HepG2 (cell line): ENCODE data around the gene MEI1. TPM values are rescaled to one million over a fixed set of nuclear protein-coding genes. Genes with fewer than 3 reads are reported as not detected.
A peak's percentile ranks its signal among the peaks of the same experiment; 100 is the strongest.

ENCODE experiments used
- EP300 ChIP-seq, 3 experiments: sonication (generic) in 1 of 3; formaldehyde crosslinking in 1 of 3; IDR thresholded peaks; 2 replicates each; pipeline versions ENCODE4 v1.5.1 to v1.6.1; 2011 to 2020; ENCODE audit warnings: low read depth in 2 of 3, low read length in 2 of 3, borderline replicate concordance in 1 of 3, improper control_type of control experiment in 1 of 3, mild to moderate bottlenecking in 1 of 3, missing genetic modification reagents in 1 of 3, moderate library complexity in 1 of 3
- FIP1L1 ChIP-seq: fragments of 200-400 bp; formaldehyde crosslinking; IDR thresholded peaks from 2 replicates; pipeline ENCODE4 v1.6.1; 2018; ENCODE audit warnings: low read depth, mild to moderate bottlenecking, low read length, moderate library complexity, borderline replicate concordance; ENCODE audit not compliant: insufficient read depth
- GTF3A ChIP-seq: sonication (generic); formaldehyde crosslinking; conservative IDR thresholded peaks from 2 replicates; pipeline ENCODE4 v1.4.0; 2020; ENCODE audit warnings: mild to moderate bottlenecking, missing genetic modification reagents
- HNRNPH1 ChIP-seq: fragments of 200-400 bp; formaldehyde crosslinking; optimal IDR thresholded peaks from 2 replicates; pipeline ENCODE3; 2017; ENCODE audit warnings: mild to moderate bottlenecking, low read depth, low read length
- HOXA7 ChIP-seq: sonication (generic); formaldehyde crosslinking; IDR thresholded peaks from 2 replicates; pipeline ENCODE4 v1.8.1; 2022; ENCODE audit warnings: mild to moderate bottlenecking, missing genetic modification reagents, moderate library complexity
- MLLT10 ChIP-seq: sonication (generic); formaldehyde crosslinking; IDR thresholded peaks from 2 replicates; pipeline ENCODE4 v1.4.0; 2020; ENCODE audit warnings: missing genetic modification reagents
- PHF20 ChIP-seq: sonication (generic); formaldehyde crosslinking; IDR thresholded peaks from 2 replicates; pipeline ENCODE4 v1.5.0; 2020; ENCODE audit warnings: mild to moderate bottlenecking, missing genetic modification reagents
- SAFB2 ChIP-seq: sonication (generic); formaldehyde crosslinking; IDR thresholded peaks from 2 replicates; pipeline ENCODE4 v1.5.1; 2020; ENCODE audit warnings: missing genetic modification reagents, low read depth, mild to moderate bottlenecking, borderline replicate concordance
- SOX5 ChIP-seq: IDR thresholded peaks from 2 replicates; pipeline ENCODE4 v1.6.1; 2016; ENCODE audit warnings: borderline replicate concordance
- SP4 ChIP-seq: sonication (generic); formaldehyde crosslinking; IDR thresholded peaks from 2 replicates; pipeline ENCODE4 v1.8.1; 2023; ENCODE audit warnings: mild to moderate bottlenecking, missing genetic modification reagents
- TBX2 ChIP-seq: sonication (generic); formaldehyde crosslinking; IDR thresholded peaks from 2 replicates; pipeline ENCODE4 v1.5.0; 2020; ENCODE audit warnings: missing genetic modification reagents, mild to moderate bottlenecking, borderline replicate concordance
- ZMYM4 ChIP-seq: sonication (generic); formaldehyde crosslinking; IDR thresholded peaks from 2 replicates; pipeline ENCODE4 v1.8.1; 2023; ENCODE audit warnings: mild to moderate bottlenecking, missing genetic modification reagents
- ZNF3 ChIP-seq: IDR thresholded peaks from 2 replicates; pipeline ENCODE4 v1.7.0; 2017; ENCODE audit warnings: inconsistent platforms
- ZNF329 ChIP-seq: sonication (generic); formaldehyde crosslinking; IDR thresholded peaks from 2 replicates; pipeline ENCODE4 v1.9.0; 2021; ENCODE audit warnings: low read depth, mild to moderate bottlenecking, missing genetic modification reagents
- ZNF337 ChIP-seq: sonication (generic); formaldehyde crosslinking; IDR thresholded peaks from 2 replicates; pipeline ENCODE4 v1.5.1; 2020; ENCODE audit warnings: missing genetic modification reagents, low read depth, mild to moderate bottlenecking, borderline replicate concordance
- ZNF350 ChIP-seq: sonication (generic); formaldehyde crosslinking; IDR thresholded peaks from 2 replicates; pipeline ENCODE4 v1.4.0; 2020; ENCODE audit warnings: mild to moderate bottlenecking, low read depth, missing genetic modification reagents, borderline replicate concordance
- ZNF496 ChIP-seq: sonication (generic); formaldehyde crosslinking; IDR thresholded peaks from 2 replicates; pipeline ENCODE4 v1.8.1; 2023; ENCODE audit warnings: mild to moderate bottlenecking, moderate library complexity, missing genetic modification reagents; ENCODE audit not compliant: insufficient replicate concordance
- ZNF567 ChIP-seq: sonication (generic); formaldehyde crosslinking; IDR thresholded peaks from 2 replicates; pipeline ENCODE4 v1.8.1; 2023; ENCODE audit warnings: mild to moderate bottlenecking, missing genetic modification reagents, borderline replicate concordance
- polyA plus RNA-seq, 8 experiments: library from polyadenylated mRNA; depleted of rRNA in 3 of 8; stranded (reverse) in 7 of 8; unstranded in 1 of 8; fragments of >200 nt; fragmentation: Illumina TruSeq in 4 of 8; extraction: Trizol in 4 of 8; gene quantifications; 2 replicates each; pipeline versions ENCODE4 v1.2.1 to v1.2.3, GENCODE V29; 2011 to 2016; ENCODE audit warnings: low read depth in 4 of 8, missing spikeins in 1 of 8, mixed read lengths in 1 of 8; ENCODE audit not compliant: insufficient read depth in 1 of 8
- total RNA-seq, 5 experiments: library from RNA; depleted of rRNA; stranded (reverse); fragments of >200 nt; fragmentation: Illumina TruSeq; extraction: Trizol; gene quantifications; 2 replicates each; pipeline ENCODE4 v1.2.3, GENCODE V29; 2016; ENCODE audit warnings: low read depth in 1 of 5
- TF ChIP-seq, protein P1 (sequence below): sonication (generic); formaldehyde crosslinking; IDR thresholded peaks from 2 replicates; pipeline ENCODE4 v1.5.1; 2020; ENCODE audit warnings: missing genetic modification reagents, mild to moderate bottlenecking, borderline replicate concordance
- TF ChIP-seq, protein P2 (sequence below), 2 experiments: sonication (generic) in 1 of 2; formaldehyde crosslinking in 1 of 2; IDR thresholded peaks; 2 replicates each; pipeline versions ENCODE4 v1.4.0 to v1.6.1; 2018 to 2020; ENCODE audit warnings: missing genetic modification reagents in 2 of 2, borderline replicate concordance in 1 of 2, low read depth in 1 of 2, mild to moderate bottlenecking in 1 of 2, missing biosample characterization in 1 of 2
- TF ChIP-seq, protein P3 (sequence below): sonication (generic); formaldehyde crosslinking; IDR thresholded peaks from 2 replicates; pipeline ENCODE4 v1.9.0; 2022; ENCODE audit warnings: missing genetic modification reagents, mild to moderate bottlenecking, borderline replicate concordance

The MEI1 gene
- total and polyA plus RNA-seq, 2 of the 13 experiments (the other 11 are each of a cell fraction or from before 2014, with no cell fraction given), result 0.75 to 1.9 TPM

DNA sequence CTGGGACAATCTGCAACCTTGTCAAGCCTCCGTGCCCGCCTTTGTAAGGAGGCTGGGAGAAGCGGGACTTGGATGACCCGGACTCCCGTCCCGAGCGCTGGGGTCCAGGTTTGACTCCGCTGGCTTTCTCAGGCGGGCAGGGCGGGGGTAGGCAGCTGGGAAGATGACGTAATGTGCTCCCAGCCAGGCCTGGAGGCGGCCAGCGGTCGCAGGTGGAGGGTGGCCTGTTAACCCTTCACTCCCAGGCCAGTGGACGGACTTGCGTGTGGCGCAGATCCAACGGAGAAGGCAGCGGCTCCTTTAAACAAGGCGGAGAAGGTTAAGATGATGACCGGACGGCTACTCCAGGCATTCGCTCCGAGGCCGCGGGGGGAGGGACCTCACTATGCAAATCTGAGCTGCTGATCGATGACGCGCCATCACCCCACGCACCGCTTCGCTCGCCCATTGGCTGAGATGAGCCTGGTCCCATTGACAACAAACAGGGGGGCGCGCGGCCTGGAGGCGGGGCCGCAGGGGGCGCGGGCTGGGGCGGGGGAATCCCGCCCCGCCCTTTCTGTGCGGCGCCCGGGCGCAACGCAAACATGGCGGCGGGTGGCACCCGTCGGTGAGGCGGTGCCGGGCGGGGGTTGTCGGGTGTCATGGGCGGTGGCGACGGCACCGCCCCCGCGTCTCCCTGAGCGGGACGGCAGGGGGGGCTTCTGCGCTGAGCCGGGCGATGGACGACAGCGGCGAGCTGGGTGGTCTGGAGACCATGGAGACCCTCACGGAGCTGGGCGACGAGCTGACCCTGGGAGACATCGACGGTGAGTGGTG, 133.5 kb downstream of the MEI1 start, which contains the start of gene SREBF2 (continued):
- TF ChIP-seq ZNF3 (CRISPR knock-in tag) (no peak), ZNF337 (no peak; the same call in 1 of the 2 replicates), EP300 (IDR thresholded peaks at IDR 0.05; ENCODE audit: low read depth in 2 of 2, low read length in 2 of 2) (peak in 1 of 2 experiments; percentile 90; a peak in 3 of 4 replicates), EP300 (CRISPR knock-in tag; IDR thresholded peaks at IDR 0.05; ENCODE audit: borderline replicate concordance) (peak; percentile 64), SP4 (CRISPR knock-in tag) (peak; percentile 100), TBX2 (CRISPR knock-in tag) (no peak; the same call in none of the 2 replicates), HNRNPH1 (no peak), HOXA7 (no peak), PHF20 (peak; percentile 57), SAFB2 (peak; percentile 61; the same call in 1 of the 2 replicates), GTF3A (CRISPR knock-in tag) (peak; percentile 69; the same call in 1 of the 2 replicates), ZNF350 (CRISPR knock-in tag) (peak; percentile 93), ZNF496 (CRISPR knock-in tag) (no peak), ZNF567 (CRISPR knock-in tag) (no peak), FIP1L1 (peak; percentile 93; the same call in 1 of the 2 replicates), ZMYM4 (CRISPR knock-in tag) (0 out of 2 replicates have a peak, but pooled peaks have one; percentile 37), ZNF329 (CRISPR knock-in tag) (peak; percentile 29; the same call in 1 of the 2 replicates), SOX5 (peak; percentile 20; the same call in 1 of the 2 replicates), MLLT10 (no peak)
- TF ChIP-seq, protein P1, sequence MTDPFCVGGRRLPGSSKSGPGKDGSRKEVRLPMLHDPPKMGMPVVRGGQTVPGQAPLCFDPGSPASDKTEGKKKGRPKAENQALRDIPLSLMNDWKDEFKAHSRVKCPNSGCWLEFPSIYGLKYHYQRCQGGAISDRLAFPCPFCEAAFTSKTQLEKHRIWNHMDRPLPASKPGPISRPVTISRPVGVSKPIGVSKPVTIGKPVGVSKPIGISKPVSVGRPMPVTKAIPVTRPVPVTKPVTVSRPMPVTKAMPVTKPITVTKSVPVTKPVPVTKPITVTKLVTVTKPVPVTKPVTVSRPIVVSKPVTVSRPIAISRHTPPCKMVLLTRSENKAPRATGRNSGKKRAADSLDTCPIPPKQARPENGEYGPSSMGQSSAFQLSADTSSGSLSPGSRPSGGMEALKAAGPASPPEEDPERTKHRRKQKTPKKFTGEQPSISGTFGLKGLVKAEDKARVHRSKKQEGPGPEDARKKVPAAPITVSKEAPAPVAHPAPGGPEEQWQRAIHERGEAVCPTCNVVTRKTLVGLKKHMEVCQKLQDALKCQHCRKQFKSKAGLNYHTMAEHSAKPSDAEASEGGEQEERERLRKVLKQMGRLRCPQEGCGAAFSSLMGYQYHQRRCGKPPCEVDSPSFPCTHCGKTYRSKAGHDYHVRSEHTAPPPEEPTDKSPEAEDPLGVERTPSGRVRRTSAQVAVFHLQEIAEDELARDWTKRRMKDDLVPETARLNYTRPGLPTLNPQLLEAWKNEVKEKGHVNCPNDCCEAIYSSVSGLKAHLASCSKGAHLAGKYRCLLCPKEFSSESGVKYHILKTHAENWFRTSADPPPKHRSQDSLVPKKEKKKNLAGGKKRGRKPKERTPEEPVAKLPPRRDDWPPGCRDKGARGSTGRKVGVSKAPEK (CRISPR knock-in tag), result no peak
- TF ChIP-seq, protein P2, sequence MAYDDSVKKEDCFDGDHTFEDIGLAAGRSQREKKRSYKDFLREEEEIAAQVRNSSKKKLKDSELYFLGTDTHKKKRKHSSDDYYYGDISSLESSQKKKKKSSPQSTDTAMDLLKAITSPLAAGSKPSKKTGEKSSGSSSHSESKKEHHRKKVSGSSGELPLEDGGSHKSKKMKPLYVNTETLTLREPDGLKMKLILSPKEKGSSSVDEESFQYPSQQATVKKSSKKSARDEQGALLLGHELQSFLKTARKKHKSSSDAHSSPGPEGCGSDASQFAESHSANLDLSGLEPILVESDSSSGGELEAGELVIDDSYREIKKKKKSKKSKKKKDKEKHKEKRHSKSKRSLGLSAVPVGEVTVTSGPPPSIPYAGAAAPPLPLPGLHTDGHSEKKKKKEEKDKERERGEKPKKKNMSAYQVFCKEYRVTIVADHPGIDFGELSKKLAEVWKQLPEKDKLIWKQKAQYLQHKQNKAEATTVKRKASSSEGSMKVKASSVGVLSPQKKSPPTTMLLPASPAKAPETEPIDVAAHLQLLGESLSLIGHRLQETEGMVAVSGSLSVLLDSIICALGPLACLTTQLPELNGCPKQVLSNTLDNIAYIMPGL (CRISPR knock-in tag; IDR thresholded peaks at IDR 0.05; ENCODE audit: borderline replicate concordance in 1 of 2, low read depth in 1 of 2), result peak; percentile 46 to 71; a peak in 1 of 4 replicates
- TF ChIP-seq, protein P3, sequence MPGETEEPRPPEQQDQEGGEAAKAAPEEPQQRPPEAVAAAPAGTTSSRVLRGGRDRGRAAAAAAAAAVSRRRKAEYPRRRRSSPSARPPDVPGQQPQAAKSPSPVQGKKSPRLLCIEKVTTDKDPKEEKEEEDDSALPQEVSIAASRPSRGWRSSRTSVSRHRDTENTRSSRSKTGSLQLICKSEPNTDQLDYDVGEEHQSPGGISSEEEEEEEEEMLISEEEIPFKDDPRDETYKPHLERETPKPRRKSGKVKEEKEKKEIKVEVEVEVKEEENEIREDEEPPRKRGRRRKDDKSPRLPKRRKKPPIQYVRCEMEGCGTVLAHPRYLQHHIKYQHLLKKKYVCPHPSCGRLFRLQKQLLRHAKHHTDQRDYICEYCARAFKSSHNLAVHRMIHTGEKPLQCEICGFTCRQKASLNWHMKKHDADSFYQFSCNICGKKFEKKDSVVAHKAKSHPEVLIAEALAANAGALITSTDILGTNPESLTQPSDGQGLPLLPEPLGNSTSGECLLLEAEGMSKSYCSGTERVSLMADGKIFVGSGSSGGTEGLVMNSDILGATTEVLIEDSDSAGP (CRISPR knock-in tag), result peak; percentile 100
